ENCODE measurements around the gene MGMT.

The MGMT gene

GRCh38 chr10:129580901-129581300 is 113.9 kb downstream of the MGMT start:
- in situ Hi-C loops (cut with MboI; ENCODE audit: low sequenced_read_pairs), result no loop called here

- in situ Hi-C loops (cut with MboI; ENCODE audit: low sequenced_read_pairs), result no loop called here
Observed at GRCh38 chr10:129581827-129582411, 114.9 kb downstream of the MGMT start.

- in situ Hi-C loops (cut with MboI; ENCODE audit: low sequenced_read_pairs), result no loop called here
Observed at GRCh38 chr10:129583831-129584230, 116.8 kb downstream of the MGMT start.

- in situ Hi-C loops (cut with MboI; ENCODE audit: low sequenced_read_pairs), result no loop called here
Observed at GRCh38 chr10:129586898-129587443, 119.9 kb downstream of the MGMT start.

GRCh38 chr10:129589546-129589945 is 122.5 kb downstream of the MGMT start:
- in situ Hi-C loops (cut with MboI; ENCODE audit: low sequenced_read_pairs), result no loop called here

GRCh38 chr10:129593953-129594352 is 126.9 kb downstream of the MGMT start:
- in situ Hi-C loops (cut with MboI; ENCODE audit: low sequenced_read_pairs), result no loop called here

GRCh38 chr10:129594811-129595210 is 127.8 kb downstream of the MGMT start:
- in situ Hi-C loops (cut with MboI; ENCODE audit: low sequenced_read_pairs), result no loop called here

GRCh38 chr10:129598413-129598812 is 131.4 kb downstream of the MGMT start:
- in situ Hi-C loops (cut with MboI; ENCODE audit: low sequenced_read_pairs), result no loop called here

GRCh38 chr10:129599160-129599559 is 132.1 kb downstream of the MGMT start:
- in situ Hi-C loops (cut with MboI; ENCODE audit: low sequenced_read_pairs), result no loop called here

GRCh38 chr10:129601737-129602136 is 134.7 kb downstream of the MGMT start:
- in situ Hi-C loops (cut with MboI; ENCODE audit: low sequenced_read_pairs), result no loop called here

GRCh38 chr10:129602938-129603535 is 136.0 kb downstream of the MGMT start:
- in situ Hi-C loops (cut with MboI; ENCODE audit: low sequenced_read_pairs), result no loop called here

GRCh38 chr10:129604333-129605032 is 137.4 kb downstream of the MGMT start:
- in situ Hi-C loops (cut with MboI; ENCODE audit: low sequenced_read_pairs), result no loop called here

GRCh38 chr10:129605266-129605985 is 138.4 kb downstream of the MGMT start:
- in situ Hi-C loops (cut with MboI; ENCODE audit: low sequenced_read_pairs), result no loop called here

GRCh38 chr10:129605986-129606518 is 139.0 kb downstream of the MGMT start:
- in situ Hi-C loops (cut with MboI; ENCODE audit: low sequenced_read_pairs), result no loop called here

GRCh38 chr10:129607607-129608109 is 140.6 kb downstream of the MGMT start:
- in situ Hi-C loops (cut with MboI; ENCODE audit: low sequenced_read_pairs), result no loop called here

- in situ Hi-C loops (cut with MboI; ENCODE audit: low sequenced_read_pairs), result no loop called here
Observed at GRCh38 chr10:129608653-129609052, 141.6 kb downstream of the MGMT start.

- in situ Hi-C loops (cut with MboI; ENCODE audit: low sequenced_read_pairs), result no loop called here
Observed at GRCh38 chr10:129609551-129609950, 142.5 kb downstream of the MGMT start.

- in situ Hi-C loops (cut with MboI; ENCODE audit: low sequenced_read_pairs), result no loop called here
Observed at GRCh38 chr10:129612481-129613109, 145.6 kb downstream of the MGMT start.

GRCh38 chr10:129613377-129613980 is 146.4 kb downstream of the MGMT start:
- in situ Hi-C loops (cut with MboI; ENCODE audit: low sequenced_read_pairs), result no loop called here

GRCh38 chr10:129614341-129614740 is 147.3 kb downstream of the MGMT start:
- in situ Hi-C loops (cut with MboI; ENCODE audit: low sequenced_read_pairs), result no loop called here
